ENCODE measurements around the gene RFC3.

- TF ChIP-seq POLR2AphosphoS5 (IDR thresholded peaks at IDR 0.05; ENCODE audit: low read depth, low read length) (no peak), TAF1 (IDR thresholded peaks at IDR 0.05; ENCODE audit: borderline replicate concordance, insufficient read depth, low read length) (no peak), SIN3A (IDR thresholded peaks at IDR 0.05; ENCODE audit: borderline replicate concordance, insufficient read depth, low read length) (no peak)
Measured at GRCh38 chr13:33882804-33883203, 64.9 kb downstream of the RFC3 start.
